Karpas-422 (cell line): Measurements from ENCODE around the gene AIRE. TPM values are rescaled to one million over a fixed set of nuclear protein-coding genes. Genes with fewer than 3 reads are reported as not detected.
"Not testable (repeated sequence)": the region's sequence is repeated elsewhere in the genome, so short reads cannot be mapped to it uniquely, and the experiment has no call there.

ENCODE experiments used
- DNase-seq: peaks from one replicate; pipeline ENCODE4 v3.0.0-alpha.2; 2015
- H2AFZ ChIP-seq: fragments of 200-600 bp; sonication (generic); 2 replicates; pipeline ENCODE4 v1.6.1; 2014; ENCODE audit warnings: antibody characterized with exemption, low read length, mixed read lengths
- H3K27ac ChIP-seq: fragments of 200-600 bp; sonication (generic); 2 replicates; pipeline ENCODE4 v1.5.1; 2014; ENCODE audit warnings: mild to moderate bottlenecking, low read length, moderate library complexity
- H3K27me3 ChIP-seq: fragments of 200-600 bp; sonication (generic); 2 replicates; pipeline ENCODE4 v1.6.1; 2014; ENCODE audit warnings: low read length, mixed read lengths
- H3K36me3 ChIP-seq: fragments of 200-600 bp; sonication (generic); 2 replicates; pipeline ENCODE4 v1.6.1; 2014; ENCODE audit warnings: low read length, mixed read lengths; ENCODE audit not compliant: insufficient read depth
- H3K4me1 ChIP-seq: fragments of 200-600 bp; sonication (generic); 2 replicates; pipeline ENCODE4 v1.6.1; 2014; ENCODE audit warnings: mild to moderate bottlenecking, low read length, mixed read lengths
- H3K4me2 ChIP-seq: fragments of 200-600 bp; sonication (generic); 2 replicates; pipeline ENCODE4 v1.6.1; 2014; ENCODE audit warnings: low read length, low read depth, mild to moderate bottlenecking; ENCODE audit not compliant: poor library complexity, severe bottlenecking
- H3K4me3 ChIP-seq: fragments of 200-600 bp; sonication (generic); 2 replicates; pipeline ENCODE4 v1.5.1; 2014; ENCODE audit warnings: mild to moderate bottlenecking, antibody characterized with exemption, low read length, mixed read lengths
- H3K79me2 ChIP-seq: fragments of 200-600 bp; sonication (generic); 2 replicates; pipeline ENCODE4 v1.6.1; 2014; ENCODE audit warnings: mild to moderate bottlenecking, low read length, mixed read lengths
- H3K9ac ChIP-seq: fragments of 200-600 bp; sonication (generic); 2 replicates; pipeline ENCODE4 v1.6.0; 2014; ENCODE audit warnings: low read length
- H3K9me2 ChIP-seq: fragments of 200-600 bp; sonication (generic), shearing (Covaris generic); replicated peaks from 2 replicates; pipeline ENCODE4 v1.6.0; 2014; ENCODE audit warnings: mild to moderate bottlenecking, low read length, moderate library complexity; ENCODE audit not compliant: insufficient read depth
- H3K9me3 ChIP-seq: fragments of 300-700, 200-600 bp; sonication (generic); 2 replicates; pipeline ENCODE4 v1.6.1; 2014; ENCODE audit warnings: low read length, mixed read lengths
- H4K20me1 ChIP-seq: fragments of 200-600 bp; sonication (generic); 2 replicates; pipeline ENCODE4 v1.6.1; 2014; ENCODE audit warnings: mild to moderate bottlenecking, antibody characterized with exemption, low read length, low read depth; ENCODE audit not compliant: insufficient read depth
- total RNA-seq: library from RNA; depleted of rRNA; stranded (reverse); fragments of >200 nt; shearing (Covaris generic); gene quantifications from 2 replicates; pipeline ENCODE4 v1.2.3, GENCODE V29; 2014; ENCODE audit warnings: low replicate concordance

Gene AIRE
- total RNA-seq, 1 experiment from 2014 or later: not detected

- H3K27me3 ChIP-seq: peaks cover 3% of the 10 kb centered on the region; the same call in 1 of the 2 replicates
- peaks cover 28% of the 10 kb centered on the region for H3K4me1 ChIP-seq
- H3K79me2 ChIP-seq: peaks cover 66% of the 10 kb centered on the region
- peaks cover 51% of the 10 kb centered on the region for H4K20me1 ChIP-seq
- H3K27ac ChIP-seq: no peak overlapping the region
- H2AFZ ChIP-seq: no peak overlapping the region
- no peak for DNase-seq
- H3K36me3 ChIP-seq: no peaks in the 10 kb centered on the region; the same call in 1 of the 2 replicates
- H3K4me2 ChIP-seq: peak overlapping the region; percentile 88
- peak overlapping the region; percentile 80 for H3K9ac ChIP-seq
- H3K9me2 ChIP-seq: no peaks in the 10 kb centered on the region
- peak overlapping the region; percentile 92 for H3K4me3 ChIP-seq
- no peaks in the 10 kb centered on the region for H3K9me3 ChIP-seq
These were observed 16.3 kb downstream of the AIRE start for GRCh38 chr21:44301961-44302406.

- Histone ChIP-seq H3K79me2 (peaks cover 66% of the 10 kb centered on the region), H3K9ac (peak overlapping the region; percentile 80; the same call in 1 of the 2 replicates), H3K4me3 (peak overlapping the region; percentile 92; the same call in 1 of the 2 replicates), H3K4me2 (peak overlapping the region; percentile 88), H3K4me1 (peaks cover 28% of the 10 kb centered on the region), H4K20me1 (peaks cover 55% of the 10 kb centered on the region)
- not testable (repeated sequence) for H3K9me3 ChIP-seq, H2AFZ ChIP-seq, H3K27ac ChIP-seq, H3K9me2 ChIP-seq, H3K36me3 ChIP-seq, H3K27me3 ChIP-seq
- peak; percentile 59 for DNase-seq
These were observed 17.1 kb downstream of the AIRE start for GRCh38 chr21:44302573-44303401.

- Histone ChIP-seq H3K36me3 (no peaks in the 10 kb centered on the region; the same call in 1 of the 2 replicates), H3K4me2 (no peak overlapping the region), H3K4me1 (peaks cover 28% of the 10 kb centered on the region), H3K79me2 (peaks cover 66% of the 10 kb centered on the region), H3K4me3 (no peak overlapping the region), H3K27ac (no peak overlapping the region), H3K27me3 (no peaks in the 10 kb centered on the region), H3K9me3 (no peaks in the 10 kb centered on the region), H3K9ac (0 out of 2 replicates have a peak overlapping the region, but pooled peaks have one; percentile 9), H3K9me2 (no peaks in the 10 kb centered on the region), H4K20me1 (peaks cover 55% of the 10 kb centered on the region), H2AFZ (no peak overlapping the region)
- no peak for DNase-seq
These were observed 17.9 kb downstream of the AIRE start for GRCh38 chr21:44303490-44303981.

- no peak overlapping the region for H3K4me2 ChIP-seq
These were observed 18.4 kb downstream of the AIRE start for GRCh38 chr21:44304011-44304616.

GRCh38 chr21:44304877-44305293 lies 19.2 kb downstream of the AIRE start:
- Histone ChIP-seq H3K4me2 (no peak overlapping the region), H3K9me3 (no peaks in the 10 kb centered on the region), H3K27me3 (no peaks in the 10 kb centered on the region), H3K9me2 (no peaks in the 10 kb centered on the region), H3K27ac (no peak overlapping the region), H3K79me2 (peaks cover 66% of the 10 kb centered on the region), H3K9ac (no peak overlapping the region), H3K4me1 (peaks cover 20% of the 10 kb centered on the region), H3K36me3 (no peaks in the 10 kb centered on the region; the same call in 1 of the 2 replicates), H3K4me3 (no peak overlapping the region), H4K20me1 (peaks cover 55% of the 10 kb centered on the region), H2AFZ (no peak overlapping the region)
- DNase-seq: peak; percentile 75

More at GRCh38 chr21:44304011-44304616, 18.4 kb downstream of the AIRE start:
- Histone ChIP-seq H3K4me1 (peaks cover 26% of the 10 kb centered on the region), H3K27ac (no peak overlapping the region), H3K4me3 (no peak overlapping the region), H3K9me3 (no peaks in the 10 kb centered on the region), H3K9me2 (no peaks in the 10 kb centered on the region), H3K36me3 (no peaks in the 10 kb centered on the region; the same call in 1 of the 2 replicates), H4K20me1 (peaks cover 55% of the 10 kb centered on the region), H3K9ac (no peak overlapping the region), H3K27me3 (no peaks in the 10 kb centered on the region), H3K79me2 (peaks cover 66% of the 10 kb centered on the region), H2AFZ (no peak overlapping the region)
- no peak for DNase-seq

- H3K27ac ChIP-seq: no peak overlapping the region
- no peak overlapping the region for H2AFZ ChIP-seq
- H3K4me1 ChIP-seq: peaks cover 20% of the 10 kb centered on the region
- no peak overlapping the region for H3K9ac ChIP-seq
- no peak overlapping the region for H3K4me3 ChIP-seq
- no peaks in the 10 kb centered on the region; the same call in 1 of the 2 replicates for H3K36me3 ChIP-seq
- H4K20me1 ChIP-seq: peaks cover 53% of the 10 kb centered on the region
- H3K27me3 ChIP-seq: no peaks in the 10 kb centered on the region
- no peaks in the 10 kb centered on the region for H3K9me2 ChIP-seq
- H3K79me2 ChIP-seq: peaks cover 61% of the 10 kb centered on the region
- no peak for DNase-seq
- no peaks in the 10 kb centered on the region for H3K9me3 ChIP-seq
- no peak overlapping the region for H3K4me2 ChIP-seq
These were observed 20.0 kb downstream of the AIRE start for GRCh38 chr21:44305691-44306090.

- Histone ChIP-seq H3K27me3 (no peaks in the 10 kb centered on the region), H4K20me1 (peaks cover 39% of the 10 kb centered on the region), H3K9ac (no peak overlapping the region), H3K36me3 (peaks cover 2% of the 10 kb centered on the region), H3K9me3 (no peaks in the 10 kb centered on the region), H3K27ac (no peak overlapping the region), H3K79me2 (peaks cover 46% of the 10 kb centered on the region), H3K4me2 (no peak overlapping the region), H3K4me1 (peaks cover 6% of the 10 kb centered on the region), H2AFZ (no peak overlapping the region), H3K9me2 (no peaks in the 10 kb centered on the region), H3K4me3 (no peak overlapping the region)
- no peak for DNase-seq
These were observed 21.4 kb downstream of the AIRE start for GRCh38 chr21:44306936-44307704.
